ENCODE results near the gene EEPD1.

DNA sequence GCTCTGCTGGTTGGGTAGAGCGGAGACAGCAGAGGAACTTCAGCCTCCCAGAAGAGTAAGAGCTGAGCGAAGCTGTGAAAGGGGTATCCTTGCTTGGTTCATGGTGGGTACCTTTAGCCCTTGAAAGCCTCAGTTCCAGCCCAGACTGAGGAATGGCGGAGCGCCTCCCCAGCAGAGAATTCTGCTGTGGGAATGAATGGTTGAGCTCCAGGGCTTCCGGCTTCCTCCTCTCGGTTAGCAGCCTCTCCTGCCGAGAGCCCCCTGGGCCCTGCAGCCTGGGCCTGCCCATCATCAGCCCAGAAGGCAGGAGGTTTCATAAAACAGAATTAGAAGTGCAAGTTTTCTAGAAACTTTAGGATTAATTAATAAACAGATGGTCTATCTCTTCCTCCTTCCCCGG lies 156.7 kb downstream of the EEPD1 start:
- TF ChIP-seq POLR2A (IDR thresholded peaks at IDR 0.05) = no peak
- TF ChIP-seq, protein P1, sequence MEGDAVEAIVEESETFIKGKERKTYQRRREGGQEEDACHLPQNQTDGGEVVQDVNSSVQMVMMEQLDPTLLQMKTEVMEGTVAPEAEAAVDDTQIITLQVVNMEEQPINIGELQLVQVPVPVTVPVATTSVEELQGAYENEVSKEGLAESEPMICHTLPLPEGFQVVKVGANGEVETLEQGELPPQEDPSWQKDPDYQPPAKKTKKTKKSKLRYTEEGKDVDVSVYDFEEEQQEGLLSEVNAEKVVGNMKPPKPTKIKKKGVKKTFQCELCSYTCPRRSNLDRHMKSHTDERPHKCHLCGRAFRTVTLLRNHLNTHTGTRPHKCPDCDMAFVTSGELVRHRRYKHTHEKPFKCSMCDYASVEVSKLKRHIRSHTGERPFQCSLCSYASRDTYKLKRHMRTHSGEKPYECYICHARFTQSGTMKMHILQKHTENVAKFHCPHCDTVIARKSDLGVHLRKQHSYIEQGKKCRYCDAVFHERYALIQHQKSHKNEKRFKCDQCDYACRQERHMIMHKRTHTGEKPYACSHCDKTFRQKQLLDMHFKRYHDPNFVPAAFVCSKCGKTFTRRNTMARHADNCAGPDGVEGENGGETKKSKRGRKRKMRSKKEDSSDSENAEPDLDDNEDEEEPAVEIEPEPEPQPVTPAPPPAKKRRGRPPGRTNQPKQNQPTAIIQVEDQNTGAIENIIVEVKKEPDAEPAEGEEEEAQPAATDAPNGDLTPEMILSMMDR (IDR thresholded peaks at IDR 0.05) = no peak

All from ovary (tissue), 3 donors.